Measurements from ENCODE around the gene WIPF1.

- no peak for TF ChIP-seq CTCF (IDR thresholded peaks at IDR 0.05)
- TF ChIP-seq POLR2A (IDR thresholded peaks at IDR 0.05), result no peak
Observed at GRCh38 chr2:174545240-174545639, 52.4 kb downstream of the WIPF1 start.

Measured in body of pancreas (tissue), 4 donors.